Embryonic facial prominence (tissue), 1 donor: ENCODE measurements around the gene USP17L29.
"Not testable (repeated sequence)": the region's sequence is repeated elsewhere in the genome, so short reads cannot be mapped to it uniquely, and the experiment has no call there.

Source experiments
- DNase-seq: peaks from one replicate; pipeline ENCODE4 v3.0.0-alpha.2; 2016; ENCODE audit errors: extremely low spot score

Gene USP17L29, protein sequence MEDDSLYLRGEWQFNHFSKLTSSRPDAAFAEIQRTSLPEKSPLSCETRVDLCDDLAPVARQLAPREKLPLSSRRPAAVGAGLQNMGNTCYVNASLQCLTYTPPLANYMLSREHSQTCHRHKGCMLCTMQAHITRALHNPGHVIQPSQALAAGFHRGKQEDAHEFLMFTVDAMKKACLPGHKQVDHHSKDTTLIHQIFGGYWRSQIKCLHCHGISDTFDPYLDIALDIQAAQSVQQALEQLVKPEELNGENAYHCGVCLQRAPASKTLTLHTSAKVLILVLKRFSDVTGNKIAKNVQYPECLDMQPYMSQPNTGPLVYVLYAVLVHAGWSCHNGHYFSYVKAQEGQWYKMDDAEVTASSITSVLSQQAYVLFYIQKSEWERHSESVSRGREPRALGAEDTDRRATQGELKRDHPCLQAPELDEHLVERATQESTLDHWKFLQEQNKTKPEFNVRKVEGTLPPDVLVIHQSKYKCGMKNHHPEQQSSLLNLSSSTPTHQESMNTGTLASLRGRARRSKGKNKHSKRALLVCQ

DNA sequence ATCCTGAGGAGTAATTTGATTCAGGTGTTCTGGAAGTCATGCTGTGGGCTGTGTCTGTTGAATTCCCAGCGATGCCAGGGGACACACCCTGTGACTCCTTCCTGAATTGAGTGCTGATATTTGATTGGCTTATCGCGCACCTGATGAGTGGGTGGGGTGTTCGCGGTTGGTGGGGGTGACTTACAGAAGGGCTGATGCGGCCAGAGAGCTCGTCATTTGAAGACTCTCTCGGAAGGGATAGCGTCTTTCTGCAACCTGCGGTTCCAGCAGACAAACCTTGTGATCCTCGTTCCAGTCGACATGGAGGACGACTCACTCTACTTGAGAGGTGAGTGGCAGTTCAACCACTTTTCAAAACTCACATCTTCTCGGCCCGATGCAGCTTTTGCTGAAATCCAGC lies at the start of gene USP17L29:
USP17L29 (plus strand) TSS at position 301 of the 400 bp plus-strand sequence; CDS start at position 301, 0 bp downstream.
- DNase-seq, result not testable (repeated sequence)

DNA sequence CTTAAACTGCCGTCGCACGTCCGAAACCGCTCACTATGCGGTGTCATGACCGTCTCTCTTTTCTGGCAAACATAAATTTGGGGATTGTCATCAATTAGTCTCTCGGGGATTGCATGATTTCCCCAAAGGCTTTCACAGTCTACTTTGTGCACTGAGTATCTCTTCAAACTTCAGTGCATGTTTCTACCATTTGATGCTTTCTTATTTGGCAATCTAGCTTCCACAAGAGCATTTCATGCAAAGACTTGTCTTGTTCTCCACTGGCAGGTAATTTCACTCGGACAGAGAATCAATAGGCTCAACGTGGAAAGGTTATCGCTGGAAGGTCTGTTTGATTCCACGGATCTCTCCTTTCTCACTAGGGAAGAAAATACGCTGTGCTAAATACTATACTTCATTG lies 29.2 kb upstream of the USP17L29 start:
- not testable (repeated sequence) for DNase-seq

DNA sequence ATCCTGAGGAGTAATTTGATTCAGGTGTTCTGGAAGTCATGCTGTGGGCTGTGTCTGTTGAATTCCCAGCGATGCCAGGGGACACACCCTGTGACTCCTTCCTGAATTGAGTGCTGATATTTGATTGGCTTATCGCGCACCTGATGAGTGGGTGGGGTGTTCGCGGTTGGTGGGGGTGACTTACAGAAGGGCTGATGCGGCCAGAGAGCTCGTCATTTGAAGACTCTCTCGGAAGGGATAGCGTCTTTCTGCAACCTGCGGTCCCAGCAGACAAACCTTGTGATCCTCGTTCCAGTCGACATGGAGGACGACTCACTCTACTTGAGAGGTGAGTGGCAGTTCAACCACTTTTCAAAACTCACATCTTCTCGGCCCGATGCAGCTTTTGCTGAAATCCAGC lies 28.6 kb upstream of the USP17L29 start, which contains the start of gene USP17L24:
USP17L24 (plus strand) TSS at position 301 of the 400 bp plus-strand sequence; CDS start at position 301, 0 bp downstream.
- DNase-seq, result not testable (repeated sequence)

DNA sequence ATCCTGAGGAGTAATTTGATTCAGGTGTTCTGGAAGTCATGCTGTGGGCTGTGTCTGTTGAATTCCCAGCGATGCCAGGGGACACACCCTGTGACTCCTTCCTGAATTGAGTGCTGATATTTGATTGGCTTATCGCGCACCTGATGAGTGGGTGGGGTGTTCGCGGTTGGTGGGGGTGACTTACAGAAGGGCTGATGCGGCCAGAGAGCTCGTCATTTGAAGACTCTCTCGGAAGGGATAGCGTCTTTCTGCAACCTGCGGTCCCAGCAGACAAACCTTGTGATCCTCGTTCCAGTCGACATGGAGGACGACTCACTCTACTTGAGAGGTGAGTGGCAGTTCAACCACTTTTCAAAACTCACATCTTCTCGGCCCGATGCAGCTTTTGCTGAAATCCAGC lies 23.8 kb upstream of the USP17L29 start, which contains the start of gene USP17L25:
USP17L25 (plus strand) TSS at position 301 of the 400 bp plus-strand sequence; CDS start at position 301, 0 bp downstream.
- not testable (repeated sequence) for DNase-seq

DNA sequence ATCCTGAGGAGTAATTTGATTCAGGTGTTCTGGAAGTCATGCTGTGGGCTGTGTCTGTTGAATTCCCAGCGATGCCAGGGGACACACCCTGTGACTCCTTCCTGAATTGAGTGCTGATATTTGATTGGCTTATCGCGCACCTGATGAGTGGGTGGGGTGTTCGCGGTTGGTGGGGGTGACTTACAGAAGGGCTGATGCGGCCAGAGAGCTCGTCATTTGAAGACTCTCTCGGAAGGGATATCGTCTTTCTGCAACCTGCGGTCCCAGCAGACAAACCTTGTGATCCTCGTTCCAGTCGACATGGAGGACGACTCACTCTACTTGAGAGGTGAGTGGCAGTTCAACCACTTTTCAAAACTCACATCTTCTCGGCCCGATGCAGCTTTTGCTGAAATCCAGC lies 19.1 kb upstream of the USP17L29 start, which contains the start of gene USP17L26:
USP17L26 (plus strand) TSS at position 301 of the 400 bp plus-strand sequence; CDS start at position 301, 0 bp downstream.
- not testable (repeated sequence) for DNase-seq

DNA sequence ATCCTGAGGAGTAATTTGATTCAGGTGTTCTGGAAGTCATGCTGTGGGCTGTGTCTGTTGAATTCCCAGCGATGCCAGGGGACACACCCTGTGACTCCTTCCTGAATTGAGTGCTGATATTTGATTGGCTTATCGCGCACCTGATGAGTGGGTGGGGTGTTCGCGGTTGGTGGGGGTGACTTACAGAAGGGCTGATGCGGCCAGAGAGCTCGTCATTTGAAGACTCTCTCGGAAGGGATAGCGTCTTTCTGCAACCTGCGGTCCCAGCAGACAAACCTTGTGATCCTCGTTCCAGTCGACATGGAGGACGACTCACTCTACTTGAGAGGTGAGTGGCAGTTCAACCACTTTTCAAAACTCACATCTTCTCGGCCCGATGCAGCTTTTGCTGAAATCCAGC lies 14.3 kb upstream of the USP17L29 start, which contains the start of gene USP17L5:
USP17L5 (plus strand) TSS at position 301 of the 400 bp plus-strand sequence; CDS start at position 301, 0 bp downstream.
- not testable (repeated sequence) for DNase-seq

DNA sequence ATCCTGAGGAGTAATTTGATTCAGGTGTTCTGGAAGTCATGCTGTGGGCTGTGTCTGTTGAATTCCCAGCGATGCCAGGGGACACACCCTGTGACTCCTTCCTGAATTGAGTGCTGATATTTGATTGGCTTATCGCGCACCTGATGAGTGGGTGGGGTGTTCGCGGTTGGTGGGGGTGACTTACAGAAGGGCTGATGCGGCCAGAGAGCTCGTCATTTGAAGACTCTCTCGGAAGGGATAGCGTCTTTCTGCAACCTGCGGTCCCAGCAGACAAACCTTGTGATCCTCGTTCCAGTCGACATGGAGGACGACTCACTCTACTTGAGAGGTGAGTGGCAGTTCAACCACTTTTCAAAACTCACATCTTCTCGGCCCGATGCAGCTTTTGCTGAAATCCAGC lies 9.6 kb upstream of the USP17L29 start, which contains the start of gene USP17L27:
USP17L27 (plus strand) TSS at position 301 of the 400 bp plus-strand sequence; CDS start at position 301, 0 bp downstream.
- not testable (repeated sequence) for DNase-seq

DNA sequence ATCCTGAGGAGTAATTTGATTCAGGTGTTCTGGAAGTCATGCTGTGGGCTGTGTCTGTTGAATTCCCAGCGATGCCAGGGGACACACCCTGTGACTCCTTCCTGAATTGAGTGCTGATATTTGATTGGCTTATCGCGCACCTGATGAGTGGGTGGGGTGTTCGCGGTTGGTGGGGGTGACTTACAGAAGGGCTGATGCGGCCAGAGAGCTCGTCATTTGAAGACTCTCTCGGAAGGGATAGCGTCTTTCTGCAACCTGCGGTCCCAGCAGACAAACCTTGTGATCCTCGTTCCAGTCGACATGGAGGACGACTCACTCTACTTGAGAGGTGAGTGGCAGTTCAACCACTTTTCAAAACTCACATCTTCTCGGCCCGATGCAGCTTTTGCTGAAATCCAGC lies 4.8 kb upstream of the USP17L29 start, which contains the start of gene USP17L28:
USP17L28 (plus strand) TSS at position 301 of the 400 bp plus-strand sequence; CDS start at position 301, 0 bp downstream.
- DNase-seq, result not testable (repeated sequence)

DNA sequence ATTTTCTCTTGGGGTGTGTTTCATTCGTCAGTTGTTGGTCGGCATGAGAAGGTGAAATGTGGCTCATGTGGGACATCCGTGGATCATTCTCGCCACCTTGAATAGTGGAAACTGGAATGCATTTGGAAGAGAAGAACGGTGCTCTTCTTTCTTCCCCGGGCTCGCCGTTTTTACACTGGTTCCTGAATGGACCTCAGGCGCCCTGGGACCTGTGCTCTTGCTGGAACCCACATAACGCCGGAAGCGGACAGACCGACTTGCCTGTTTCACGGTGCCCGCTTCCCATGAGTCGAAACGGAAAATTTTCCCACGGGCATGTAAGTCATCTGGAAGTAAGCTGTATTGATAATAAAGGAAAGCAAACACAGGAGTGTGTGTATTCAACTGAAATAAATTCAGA lies 2.6 kb upstream of the USP17L29 start:
- not testable (repeated sequence) for DNase-seq

DNA sequence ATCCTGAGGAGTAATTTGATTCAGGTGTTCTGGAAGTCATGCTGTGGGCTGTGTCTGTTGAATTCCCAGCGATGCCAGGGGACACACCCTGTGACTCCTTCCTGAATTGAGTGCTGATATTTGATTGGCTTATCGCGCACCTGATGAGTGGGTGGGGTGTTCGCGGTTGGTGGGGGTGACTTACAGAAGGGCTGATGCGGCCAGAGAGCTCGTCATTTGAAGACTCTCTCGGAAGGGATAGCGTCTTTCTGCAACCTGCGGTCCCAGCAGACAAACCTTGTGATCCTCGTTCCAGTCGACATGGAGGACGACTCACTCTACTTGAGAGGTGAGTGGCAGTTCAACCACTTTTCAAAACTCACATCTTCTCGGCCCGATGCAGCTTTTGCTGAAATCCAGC lies 9.4 kb downstream of the USP17L29 start, which contains the start of gene USP17L30:
USP17L30 (plus strand) TSS at position 301 of the 400 bp plus-strand sequence; CDS start at position 301, 0 bp downstream.
- not testable (repeated sequence) for DNase-seq

DNA sequence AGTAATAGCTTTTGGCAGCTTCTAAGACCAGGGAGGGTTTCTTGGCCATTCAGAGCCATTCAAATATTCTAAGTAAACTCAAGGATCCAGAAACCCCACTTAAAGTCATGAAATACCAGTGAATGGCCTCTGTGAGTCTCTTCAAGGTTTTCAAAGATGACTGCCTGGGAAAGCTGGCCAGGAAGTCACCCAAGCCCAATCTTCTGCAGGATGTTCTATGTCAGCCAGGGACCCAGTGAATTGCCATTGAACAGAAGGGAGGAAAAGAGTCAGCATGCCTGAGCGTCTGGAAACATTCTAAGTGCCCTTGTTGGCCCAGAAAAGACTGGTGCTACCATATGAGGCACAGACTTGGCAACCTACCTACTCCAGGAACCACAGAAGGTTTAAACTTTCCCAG lies 26.4 kb downstream of the USP17L29 start:
- not testable (repeated sequence) for DNase-seq

DNA sequence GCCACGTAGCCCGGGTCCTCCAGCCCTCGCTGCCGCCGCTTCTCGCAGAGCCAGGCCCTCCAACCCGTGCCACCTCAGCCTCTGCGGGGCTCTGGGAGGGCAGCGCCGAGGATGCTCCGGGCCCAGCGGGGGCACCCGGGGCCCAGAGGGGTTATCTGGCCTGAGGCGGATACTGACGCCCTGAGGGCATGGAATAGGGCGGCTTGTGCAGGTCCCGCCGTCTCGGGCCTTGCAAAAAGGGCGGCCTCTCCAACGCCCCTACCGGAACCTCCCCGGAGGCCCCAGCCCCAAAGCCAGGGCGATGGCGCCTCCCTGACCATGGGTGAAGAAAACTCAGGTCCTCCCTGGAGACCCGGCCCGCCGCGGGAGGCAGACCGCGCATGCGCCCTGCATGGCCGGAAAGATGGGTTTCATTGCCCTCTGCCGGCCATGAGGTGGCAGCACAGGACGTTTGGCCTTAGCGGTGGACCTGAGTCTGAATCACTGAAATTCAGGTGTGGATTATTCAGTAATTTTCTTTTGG lies 27.6 kb downstream of the USP17L29 start:
- DNase-seq, result not testable (repeated sequence)

DNA sequence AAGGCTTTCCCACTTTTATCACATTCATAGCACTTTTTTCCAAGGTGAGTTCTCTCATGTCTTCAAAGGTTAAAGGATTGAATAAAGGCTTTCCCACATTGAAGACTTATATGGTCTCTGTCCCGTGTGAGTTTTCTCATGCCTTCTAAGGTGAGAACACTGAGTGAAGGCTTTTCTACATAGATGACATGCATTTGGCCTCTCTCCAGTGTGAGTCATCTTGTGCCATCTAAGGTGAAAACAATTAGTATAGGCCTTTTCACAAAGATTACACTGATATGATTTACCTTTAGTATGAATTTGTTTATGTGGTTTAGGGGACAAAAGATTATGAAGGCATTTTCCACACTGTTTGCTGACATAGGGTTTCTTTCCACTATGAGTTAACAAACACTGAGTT lies 30.7 kb downstream of the USP17L29 start:
- no peak for DNase-seq

DNA sequence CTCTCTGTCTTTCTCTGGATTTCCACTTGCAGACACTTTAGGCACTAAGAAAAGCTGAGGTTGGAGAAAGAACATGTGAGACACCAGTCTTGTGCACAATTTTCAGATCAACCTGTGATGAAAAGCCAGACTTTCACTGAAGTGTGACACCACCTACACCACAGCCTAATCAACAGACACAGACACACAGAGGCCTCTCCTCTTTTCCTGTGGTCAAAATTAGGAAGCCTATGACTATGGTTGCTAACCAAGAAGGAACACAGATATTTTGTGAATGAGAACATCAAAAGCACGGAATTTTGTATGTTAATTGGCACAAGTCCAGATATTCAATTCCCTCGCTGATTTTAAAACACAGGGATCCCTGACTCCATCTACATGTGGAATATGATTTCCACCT lies 35.6 kb downstream of the USP17L29 start:
- not testable (repeated sequence) for DNase-seq
